ENCODE measurements around the gene KLF4.

- TF ChIP-seq CTCF (IDR thresholded peaks at IDR 0.05) (no peak), RAD21 (IDR thresholded peaks at IDR 0.05; ENCODE audit: low read length) (no peak), NFIC (IDR thresholded peaks at IDR 0.05; ENCODE audit: borderline replicate concordance) (no peak), EZH2phosphoT487 (IDR thresholded peaks at IDR 0.05; ENCODE audit: borderline replicate concordance, low read depth) (no peak), RFX5 (IDR thresholded peaks at IDR 0.05; ENCODE audit: low read length) (no peak), EP300 (IDR thresholded peaks at IDR 0.05; ENCODE audit: borderline replicate concordance in 1 of 2, low read depth in 1 of 2, low read length in 1 of 2) (no peak), RCOR1 (IDR thresholded peaks at IDR 0.05; ENCODE audit: low read length) (no peak)
These were observed 36.1 kb downstream of the KLF4 start for GRCh38 chr9:107453479-107453878.
